MM.1S (cell line): ENCODE data around the gene CFAP73.

Source experiments
- DNase-seq: peaks from one replicate; pipeline ENCODE4 v3.0.0-alpha.2; 2015
- H2AFZ ChIP-seq: fragments of 300-600 bp; sonication (generic); 2 replicates; pipeline ENCODE4 v1.6.0; 2016; ENCODE audit warnings: antibody characterized with exemption, low read length
- H3F3A ChIP-seq: fragments of 300-600 bp; sonication (generic); 2 replicates; pipeline ENCODE4 v1.6.1; 2016; ENCODE audit warnings: mild to moderate bottlenecking, antibody characterized with exemption, low read length, moderate library complexity, mixed read lengths; ENCODE audit not compliant: insufficient read depth
- H3K27ac ChIP-seq: fragments of 300-600 bp; sonication (generic); 2 replicates; pipeline ENCODE4 v1.5.1; 2016; ENCODE audit warnings: mild to moderate bottlenecking, low read length
- H3K27me3 ChIP-seq: fragments of 300-600 bp; sonication (generic); replicated peaks from 2 replicates; pipeline ENCODE4 v1.6.0; 2016; ENCODE audit warnings: low read length; ENCODE audit not compliant: insufficient read depth
- H3K36me3 ChIP-seq: fragments of 300-600 bp; sonication (generic); replicated peaks from 2 replicates; pipeline ENCODE4 v1.6.1; 2016; ENCODE audit warnings: mild to moderate bottlenecking, low read length, mixed read lengths; ENCODE audit not compliant: insufficient read depth
- H3K4me1 ChIP-seq: fragments of 300-600 bp; sonication (generic); 2 replicates; pipeline ENCODE4 v1.6.1; 2016; ENCODE audit warnings: low read length, mixed read lengths
- H3K4me2 ChIP-seq: fragments of 300-600 bp; sonication (generic); 2 replicates; pipeline ENCODE4 v1.6.0; 2016; ENCODE audit warnings: low read depth, low read length
- H3K4me3 ChIP-seq: fragments of 300-600 bp; sonication (generic); 2 replicates; pipeline ENCODE4 v1.5.1; 2016; ENCODE audit warnings: low read length, mixed read lengths
- H3K79me2 ChIP-seq: fragments of 300-600 bp; sonication (generic); 2 replicates; pipeline ENCODE4 v1.6.1; 2016; ENCODE audit warnings: mixed run types, low read length, mixed read lengths
- H3K9ac ChIP-seq: fragments of 300-600 bp; sonication (generic); 2 replicates; pipeline ENCODE4 v1.6.1; 2016; ENCODE audit warnings: low read length, mixed read lengths
- H3K9me2 ChIP-seq: fragments of 300-600 bp; sonication (generic); replicated peaks from 2 replicates; pipeline ENCODE4 v1.6.1; 2016; ENCODE audit warnings: mild to moderate bottlenecking, low read length, mixed read lengths; ENCODE audit not compliant: insufficient read depth
- H3K9me3 ChIP-seq: fragments of 300-600 bp; sonication (generic); replicated peaks from 2 replicates; pipeline ENCODE4 v1.6.1; 2016; ENCODE audit warnings: mild to moderate bottlenecking, low read length, mixed read lengths; ENCODE audit not compliant: insufficient read depth
- H4K20me1 ChIP-seq: fragments of 300-600 bp; sonication (generic); 2 replicates; pipeline ENCODE4 v1.6.1; 2016; ENCODE audit warnings: mild to moderate bottlenecking, low read length, moderate library complexity, mixed read lengths; ENCODE audit not compliant: insufficient read depth
- CTCF ChIP-seq: fragments of 300-600 bp; sonication (generic); IDR thresholded peaks from 2 replicates; pipeline ENCODE4 v1.5.1; 2016; ENCODE audit warnings: antibody characterized with exemption, low read length, mixed read lengths
- EZH2 ChIP-seq: fragments of 300-600 bp; sonication (generic); optimal IDR thresholded peaks from 2 replicates; pipeline ENCODE3; 2017; ENCODE audit warnings: low read depth, mild to moderate bottlenecking, antibody characterized with exemption, low read length, mixed read lengths
- EZH2phosphoT487 ChIP-seq: fragments of 300-600 bp; sonication (generic); IDR thresholded peaks from 2 replicates; pipeline ENCODE4 v1.6.1; 2018; ENCODE audit warnings: antibody characterized with exemption, low read length

Gene CFAP73

GRCh38 chr12:113131556-113131955 is 18.0 kb upstream of the CFAP73 start:
- Histone ChIP-seq H4K20me1 (no peaks in the 10 kb centered on the region), H3K4me2 (no peak overlapping the region), H3K36me3 (no peaks in the 10 kb centered on the region), H3K27ac (no peak overlapping the region), H3F3A (no peaks in the 10 kb centered on the region), H3K9me3 (no peaks in the 10 kb centered on the region), H3K4me1 (no peaks in the 10 kb centered on the region), H3K9ac (no peak overlapping the region), H2AFZ (no peak overlapping the region), H3K79me2 (no peaks in the 10 kb centered on the region), H3K9me2 (no peaks in the 10 kb centered on the region), H3K27me3 (no peaks in the 10 kb centered on the region), H3K4me3 (no peak overlapping the region)
- TF ChIP-seq EZH2phosphoT487: no peak
- TF ChIP-seq EZH2: no peak
- no peak for TF ChIP-seq CTCF
- no peak for DNase-seq

GRCh38 chr12:113133036-113133435 is 16.5 kb upstream of the CFAP73 start:
- Histone ChIP-seq H3K9me2 (no peaks in the 10 kb centered on the region), H3K4me2 (no peak overlapping the region), H4K20me1 (no peaks in the 10 kb centered on the region), H2AFZ (no peak overlapping the region), H3F3A (no peaks in the 10 kb centered on the region), H3K36me3 (no peaks in the 10 kb centered on the region), H3K79me2 (no peaks in the 10 kb centered on the region), H3K27me3 (no peaks in the 10 kb centered on the region), H3K27ac (no peak overlapping the region), H3K4me3 (no peak overlapping the region), H3K4me1 (no peaks in the 10 kb centered on the region), H3K9ac (no peak overlapping the region), H3K9me3 (no peaks in the 10 kb centered on the region)
- TF ChIP-seq EZH2 (no peak), EZH2phosphoT487 (no peak), CTCF (no peak)
- DNase-seq: no peak

GRCh38 chr12:113133666-113134065 is 15.9 kb upstream of the CFAP73 start:
- Histone ChIP-seq H3K4me3 (no peak overlapping the region), H3K9me3 (no peaks in the 10 kb centered on the region), H3K27ac (no peak overlapping the region), H3K4me2 (no peak overlapping the region), H3K79me2 (no peaks in the 10 kb centered on the region), H3K9me2 (no peaks in the 10 kb centered on the region), H3K27me3 (no peaks in the 10 kb centered on the region), H3K36me3 (no peaks in the 10 kb centered on the region), H3K4me1 (no peaks in the 10 kb centered on the region), H2AFZ (no peak overlapping the region), H3F3A (no peaks in the 10 kb centered on the region), H3K9ac (no peak overlapping the region), H4K20me1 (no peaks in the 10 kb centered on the region)
- no peak for DNase-seq
- TF ChIP-seq CTCF (no peak), EZH2phosphoT487 (no peak), EZH2 (no peak)
